ENCODE data around the gene TSSC4. TPM values are rescaled to one million over a fixed set of nuclear protein-coding genes. Genes with fewer than 3 reads are reported as not detected.

The TSSC4 gene
- total and polyA plus RNA-seq, 9 of the 15 experiments (the other 6 are each of a cell fraction or from before 2014, with no cell fraction given) = 0.41 to 54.2 (median 11.0) TPM

GRCh38 chr11:2428322-2428795 lies 27.8 kb downstream of the TSSC4 start (continued):
- TF ChIP-seq HNRNPLL (IDR thresholded peaks at IDR 0.05; ENCODE audit: low read depth, low read length, poor library complexity, severe bottlenecking) = no peak
- no peak for TF ChIP-seq ZNF830 (CRISPR knock-in tag; IDR thresholded peaks at IDR 0.05)
- no peak for TF ChIP-seq POLR2AphosphoS2 (IDR thresholded peaks at IDR 0.05; ENCODE audit: low read length)
- TF ChIP-seq BCL6 (CRISPR knock-in tag; IDR thresholded peaks at IDR 0.05) = no peak
- no peak for TF ChIP-seq E4F1 (CRISPR knock-in tag; IDR thresholded peaks at IDR 0.05; ENCODE audit: borderline replicate concordance)
- TF ChIP-seq ZNF175 (CRISPR knock-in tag; IDR thresholded peaks at IDR 0.05; ENCODE audit: low read depth) = no peak
- no peak for TF ChIP-seq POLR2A (conservative IDR thresholded peaks at IDR 0.05)
- TF ChIP-seq RBM25 (IDR thresholded peaks at IDR 0.05; ENCODE audit: low read depth, low read length, severe bottlenecking) = no peak
- TF ChIP-seq ELK1 (CRISPR knock-in tag; IDR thresholded peaks at IDR 0.05) = no peak
- no peak for TF ChIP-seq JUND (IDR thresholded peaks at IDR 0.05; ENCODE audit: borderline replicate concordance, low read depth, low read length)
- no peak for TF ChIP-seq JUND (tag; IDR thresholded peaks at IDR 0.05; ENCODE audit: borderline replicate concordance, low read depth, low read length)
- TF ChIP-seq NCOA1 (IDR thresholded peaks at IDR 0.05; ENCODE audit: low read depth) = no peak
- TF ChIP-seq HDAC1 (IDR thresholded peaks at IDR 0.05) = peak in 1 of 2 experiments; percentile 27; a peak in 2 of 4 replicates
- TF ChIP-seq BRD4 (IDR thresholded peaks at IDR 0.05) = no peak
- no peak for TF ChIP-seq SMARCE1 (IDR thresholded peaks at IDR 0.05)
- TF ChIP-seq PYGO2 (tag; IDR thresholded peaks at IDR 0.05) = no peak
- peak; percentile 94 for TF ChIP-seq HDGF (IDR thresholded peaks at IDR 0.05)
- TF ChIP-seq ZBTB8A (IDR thresholded peaks at IDR 0.05; ENCODE audit: partially characterized antibody) = no peak
- TF ChIP-seq CGGBP1 (CRISPR knock-in tag; IDR thresholded peaks at IDR 0.05) = no peak
- TF ChIP-seq NR1H2 (CRISPR knock-in tag; IDR thresholded peaks at IDR 0.05) = no peak
- TF ChIP-seq ZNF398 (CRISPR knock-in tag; IDR thresholded peaks at IDR 0.05) = no peak

Measured in K562 (cell line).